Activated T-helper 1 cell treated with anti-CD3 and anti-CD28 coated beads, Interleukin-12 subunit alpha, Interleukin-12 subunit beta, Interleukin-2, Interleukin-4 antibody, amounts not matched to agents 30 ng/mL and 10 ng/mL and 1 ng/mL, durations not matched to agents 14 hours and 24 hours and 36 hours (primary cell): ENCODE data around the gene GPR21. TPM values are rescaled to one million over a fixed set of nuclear protein-coding genes. Genes with fewer than 3 reads are reported as not detected.

ENCODE experiments used
- DNase-seq: peaks from one replicate; pipeline ENCODE4 v3.0.0; 2021; ENCODE audit warnings: low spot score
- H3K27ac Mint-ChIP-seq: one replicate; pipeline ENCODE4 v1.8.0; 2021; ENCODE audit warnings: mild to moderate bottlenecking, mixed read lengths
- H3K27me3 Mint-ChIP-seq: one replicate; pipeline ENCODE4 v1.8.0; 2022; ENCODE audit warnings: mild to moderate bottlenecking, moderate library complexity, mixed read lengths; ENCODE audit not compliant: insufficient read depth
- H3K36me3 Mint-ChIP-seq: one replicate; pipeline ENCODE4 v1.8.0; 2021; ENCODE audit warnings: low read depth, mixed read lengths
- H3K4me1 Mint-ChIP-seq: one replicate; pipeline ENCODE4 v1.8.0; 2021; ENCODE audit warnings: low read depth, mixed read lengths
- H3K4me3 Mint-ChIP-seq: one replicate; pipeline ENCODE4 v1.8.0; 2021; ENCODE audit warnings: mild to moderate bottlenecking, moderate library complexity, mixed read lengths
- H3K9me3 Mint-ChIP-seq: one replicate; pipeline ENCODE4 v1.8.0; 2021; ENCODE audit warnings: mixed read lengths
- intact Hi-C: fragments of 100-400 bp; cut with micrococcal nuclease; formaldehyde crosslinking; loops from one replicate; pipeline ENCODE4 v1.15.1; 2024
- total RNA-seq: library from RNA; stranded (reverse); gene quantifications from 2 replicates; pipeline ENCODE4 v1.2.3, GENCODE V29; 2022

GPR21 gene
- total RNA-seq, 1 donor from 2014 or later: 0.88 TPM

GRCh38 chr9:123039617-123040219, 6.3 kb downstream of the GPR21 start:
- no peak for DNase-seq
- intact Hi-C loops: no loop called here
- H3K4me3 Mint-ChIP-seq: no peak overlapping the region
- no peaks in the 10 kb centered on the region for H3K27me3 Mint-ChIP-seq
- no peak overlapping the region for H3K27ac Mint-ChIP-seq
- peaks cover 15% of the 10 kb centered on the region for H3K36me3 Mint-ChIP-seq
- peaks cover 5% of the 10 kb centered on the region for H3K9me3 Mint-ChIP-seq
- no peaks in the 10 kb centered on the region for H3K4me1 Mint-ChIP-seq

GRCh38 chr9:123040801-123041200, 7.3 kb downstream of the GPR21 start:
- peaks cover 5% of the 10 kb centered on the region for H3K9me3 Mint-ChIP-seq
- intact Hi-C loops: no loop called here
- no peak for DNase-seq
- no peaks in the 10 kb centered on the region for H3K27me3 Mint-ChIP-seq
- H3K27ac Mint-ChIP-seq: no peak overlapping the region
- H3K36me3 Mint-ChIP-seq: peaks cover 15% of the 10 kb centered on the region
- no peak overlapping the region for H3K4me3 Mint-ChIP-seq
- H3K4me1 Mint-ChIP-seq: no peaks in the 10 kb centered on the region

- peaks cover 15% of the 10 kb centered on the region for H3K36me3 Mint-ChIP-seq
- DNase-seq: no peak
- H3K27me3 Mint-ChIP-seq: no peaks in the 10 kb centered on the region
- H3K4me3 Mint-ChIP-seq: no peak overlapping the region
- H3K9me3 Mint-ChIP-seq: peaks cover 5% of the 10 kb centered on the region
- intact Hi-C loops: no loop called here
- H3K4me1 Mint-ChIP-seq: no peaks in the 10 kb centered on the region
- no peak overlapping the region for H3K27ac Mint-ChIP-seq
Observed at GRCh38 chr9:123041489-123041888, 8.0 kb downstream of the GPR21 start.

- no peaks in the 10 kb centered on the region for H3K4me1 Mint-ChIP-seq
- peaks cover 15% of the 10 kb centered on the region for H3K36me3 Mint-ChIP-seq
- no peak for DNase-seq
- H3K27me3 Mint-ChIP-seq: no peaks in the 10 kb centered on the region
- no peak overlapping the region for H3K27ac Mint-ChIP-seq
- no peak overlapping the region for H3K4me3 Mint-ChIP-seq
- intact Hi-C loops: no loop called here
- peaks cover 5% of the 10 kb centered on the region for H3K9me3 Mint-ChIP-seq
Observed at GRCh38 chr9:123043081-123043939, 9.8 kb downstream of the GPR21 start.

- Mint-ChIP-seq H3K27ac (no peak overlapping the region), H3K9me3 (peaks cover 5% of the 10 kb centered on the region), H3K36me3 (peaks cover 16% of the 10 kb centered on the region), H3K27me3 (no peaks in the 10 kb centered on the region), H3K4me1 (no peaks in the 10 kb centered on the region), H3K4me3 (no peak overlapping the region)
- intact Hi-C loops: no loop called here
- no peak for DNase-seq
Observed at GRCh38 chr9:123044586-123044985, 11.1 kb downstream of the GPR21 start.

GRCh38 chr9:123046406-123047195, 13.1 kb downstream of the GPR21 start:
- peaks cover 5% of the 10 kb centered on the region for H3K9me3 Mint-ChIP-seq
- intact Hi-C loops: no loop called here
- H3K27me3 Mint-ChIP-seq: no peaks in the 10 kb centered on the region
- no peaks in the 10 kb centered on the region for H3K4me1 Mint-ChIP-seq
- H3K4me3 Mint-ChIP-seq: no peak overlapping the region
- no peak for DNase-seq
- peaks cover 12% of the 10 kb centered on the region for H3K36me3 Mint-ChIP-seq
- H3K27ac Mint-ChIP-seq: no peak overlapping the region

GRCh38 chr9:123048748-123049147, 15.3 kb downstream of the GPR21 start:
- intact Hi-C loops: no loop called here
- peaks cover 1% of the 10 kb centered on the region for H3K36me3 Mint-ChIP-seq
- H3K4me3 Mint-ChIP-seq: no peak overlapping the region
- no peak overlapping the region for H3K27ac Mint-ChIP-seq
- H3K27me3 Mint-ChIP-seq: no peaks in the 10 kb centered on the region
- no peaks in the 10 kb centered on the region for H3K4me1 Mint-ChIP-seq
- DNase-seq: no peak
- H3K9me3 Mint-ChIP-seq: no peaks in the 10 kb centered on the region

- H3K27ac Mint-ChIP-seq: no peak overlapping the region
- H3K9me3 Mint-ChIP-seq: no peaks in the 10 kb centered on the region
- DNase-seq: no peak
- no peaks in the 10 kb centered on the region for H3K4me1 Mint-ChIP-seq
- no peak overlapping the region for H3K4me3 Mint-ChIP-seq
- peaks cover 1% of the 10 kb centered on the region for H3K36me3 Mint-ChIP-seq
- intact Hi-C loops: no loop called here
- H3K27me3 Mint-ChIP-seq: no peaks in the 10 kb centered on the region
Observed at GRCh38 chr9:123049589-123050222, 16.2 kb downstream of the GPR21 start.

- no peak for DNase-seq
- no peaks in the 10 kb centered on the region for H3K9me3 Mint-ChIP-seq
- H3K4me1 Mint-ChIP-seq: no peaks in the 10 kb centered on the region
- no peaks in the 10 kb centered on the region for H3K27me3 Mint-ChIP-seq
- no peak overlapping the region for H3K4me3 Mint-ChIP-seq
- no peak overlapping the region for H3K27ac Mint-ChIP-seq
- intact Hi-C loops: no loop called here
- peaks cover 1% of the 10 kb centered on the region for H3K36me3 Mint-ChIP-seq
Observed at GRCh38 chr9:123053046-123053445, 19.6 kb downstream of the GPR21 start.

- no peaks in the 10 kb centered on the region for H3K36me3 Mint-ChIP-seq
- no peak overlapping the region for H3K4me3 Mint-ChIP-seq
- no peaks in the 10 kb centered on the region for H3K4me1 Mint-ChIP-seq
- H3K9me3 Mint-ChIP-seq: no peaks in the 10 kb centered on the region
- intact Hi-C loops: no loop called here
- no peak for DNase-seq
- no peaks in the 10 kb centered on the region for H3K27me3 Mint-ChIP-seq
- H3K27ac Mint-ChIP-seq: no peak overlapping the region
Observed at GRCh38 chr9:123053711-123054110, 20.2 kb downstream of the GPR21 start.

GRCh38 chr9:123058834-123059233, 25.4 kb downstream of the GPR21 start:
- intact Hi-C loops: no loop called here
- Mint-ChIP-seq H3K36me3 (no peaks in the 10 kb centered on the region), H3K4me1 (peaks cover 6% of the 10 kb centered on the region), H3K27ac (no peak overlapping the region), H3K9me3 (no peaks in the 10 kb centered on the region), H3K4me3 (no peak overlapping the region), H3K27me3 (no peaks in the 10 kb centered on the region)
- no peak for DNase-seq

- intact Hi-C loops: no loop called here
- DNase-seq: no peak
- no peak overlapping the region for H3K27ac Mint-ChIP-seq
- no peaks in the 10 kb centered on the region for H3K9me3 Mint-ChIP-seq
- no peaks in the 10 kb centered on the region for H3K27me3 Mint-ChIP-seq
- H3K4me3 Mint-ChIP-seq: no peak overlapping the region
- no peaks in the 10 kb centered on the region for H3K36me3 Mint-ChIP-seq
- H3K4me1 Mint-ChIP-seq: peaks cover 6% of the 10 kb centered on the region
Observed at GRCh38 chr9:123059472-123060220, 26.2 kb downstream of the GPR21 start.
